Measurements from ENCODE around the gene ATM. TPM values are rescaled to one million over a fixed set of nuclear protein-coding genes. Genes with fewer than 3 reads are reported as not detected.
"Not testable (repeated sequence)": the region's sequence is repeated elsewhere in the genome, so short reads cannot be mapped to it uniquely, and the experiment has no call there.

Gene ATM
- total RNA-seq, 1 donor from 2014 or later: 51.2 TPM

GRCh38 chr11:108414958-108415357 is 192.1 kb downstream of the ATM start:
- Mint-ChIP-seq H3K27ac (ENCODE audit: unreplicated experiment) (no peak overlapping the region), H3K4me1 (ENCODE audit: low read depth, unreplicated experiment) (no peaks in the 10 kb centered on the region), H3K36me3 (ENCODE audit: low read depth, unreplicated experiment) (no peaks in the 10 kb centered on the region), H3K27me3 (ENCODE audit: low read depth, unreplicated experiment) (no peaks in the 10 kb centered on the region), H3K9me3 (ENCODE audit: unreplicated experiment) (no peaks in the 10 kb centered on the region), H3K4me3 (ENCODE audit: unreplicated experiment) (no peak overlapping the region)
- no peak overlapping the region for H3K4me3 ChIP-seq (ENCODE audit: insufficient read depth, low read depth, low read length)
- H2AFZ ChIP-seq (ENCODE audit: low read depth, low read length): no peak overlapping the region
- DNase-seq (ENCODE audit: low read depth) (no peak), FAIRE-seq (no peak)
- H3K4me2 ChIP-seq (ENCODE audit: low read length): no peak overlapping the region
- no peak overlapping the region for H3K27ac ChIP-seq (ENCODE audit: low read depth, low read length)
- H3K9me3 ChIP-seq (ENCODE audit: insufficient read depth, low read depth, low read length): no peaks in the 10 kb centered on the region
- H4K20me1 ChIP-seq (ENCODE audit: insufficient read depth, low read length): no peaks in the 10 kb centered on the region
- TF ChIP-seq CTCF (IDR thresholded peaks at IDR 0.05; ENCODE audit: insufficient read depth, low read depth, low read length) (no peak), EZH2 (IDR thresholded peaks at IDR 0.05; ENCODE audit: insufficient read depth, low read length) (no peak)
- H3K4me1 ChIP-seq (ENCODE audit: insufficient read depth, low read length): no peaks in the 10 kb centered on the region
- H3K79me2 ChIP-seq (ENCODE audit: insufficient read depth, low read length): no peaks in the 10 kb centered on the region
- no peaks in the 10 kb centered on the region for H3K36me3 ChIP-seq (ENCODE audit: insufficient read depth, low read length)
- no peak overlapping the region for H3K9ac ChIP-seq (ENCODE audit: low read length)
- no peaks in the 10 kb centered on the region for H3K27me3 ChIP-seq (ENCODE audit: insufficient read depth, low read length)

- H3K4me1 ChIP-seq (ENCODE audit: insufficient read depth, low read length); H3K27me3 Mint-ChIP-seq (ENCODE audit: low read depth, unreplicated experiment); H3K9ac ChIP-seq (ENCODE audit: low read length); H3K36me3 ChIP-seq (ENCODE audit: insufficient read depth, low read length); H3K4me2 ChIP-seq (ENCODE audit: low read length); H2AFZ ChIP-seq (ENCODE audit: low read depth, low read length); H3K4me3 ChIP-seq (ENCODE audit: insufficient read depth, low read depth, low read length); H3K4me1 Mint-ChIP-seq (ENCODE audit: low read depth, unreplicated experiment); H3K27ac Mint-ChIP-seq (ENCODE audit: unreplicated experiment); H3K79me2 ChIP-seq (ENCODE audit: insufficient read depth, low read length); H3K9me3 Mint-ChIP-seq (ENCODE audit: unreplicated experiment); H4K20me1 ChIP-seq (ENCODE audit: insufficient read depth, low read length); H3K36me3 Mint-ChIP-seq (ENCODE audit: low read depth, unreplicated experiment); H3K27ac ChIP-seq (ENCODE audit: low read depth, low read length); DNase-seq (ENCODE audit: low read depth); H3K9me3 ChIP-seq (ENCODE audit: insufficient read depth, low read depth, low read length); H3K4me3 Mint-ChIP-seq (ENCODE audit: unreplicated experiment); H3K27me3 ChIP-seq (ENCODE audit: insufficient read depth, low read length): not testable (repeated sequence)
- peak; percentile 69 for FAIRE-seq
Observed at GRCh38 chr11:108417551-108417950, 194.7 kb downstream of the ATM start.

Other genes starting within 250 kb of the ATM start
- gene CUL5, start 214.2 kb upstream of the ATM start, total RNA-seq: 40.9 and 41.1 TPM in 2 replicates
- gene ACAT1, start 101.5 kb upstream of the ATM start, total RNA-seq: 36.4 and 48.1 TPM in 2 replicates
- gene NPAT, start 429 bp upstream of the ATM start, total RNA-seq: 10.3 and 10.4 TPM in 2 replicates
- gene C11orf65, start 244.5 kb downstream of the ATM start, total RNA-seq: 0.77 and 1.00 TPM in 2 replicates